LNCaP clone FGC (cell line): Measurements from ENCODE around the gene CD58.

Source experiments
- DNase-seq: peaks from one replicate; pipeline ENCODE4 v3.0.0-alpha.2; 2011; ENCODE audit warnings: low read depth
- H3K4me3 ChIP-seq: 2 replicates; pipeline ENCODE4 v1.5.1; 2011; ENCODE audit warnings: mild to moderate bottlenecking, low read depth, low read length, control low read depth
- CTCF ChIP-seq: IDR thresholded peaks from 2 replicates; pipeline ENCODE4 v1.5.1; 2012; ENCODE audit warnings: mild to moderate bottlenecking; ENCODE audit not compliant: control insufficient read depth, insufficient read depth; ENCODE audit errors: extremely low read depth

Gene CD58

DNA sequence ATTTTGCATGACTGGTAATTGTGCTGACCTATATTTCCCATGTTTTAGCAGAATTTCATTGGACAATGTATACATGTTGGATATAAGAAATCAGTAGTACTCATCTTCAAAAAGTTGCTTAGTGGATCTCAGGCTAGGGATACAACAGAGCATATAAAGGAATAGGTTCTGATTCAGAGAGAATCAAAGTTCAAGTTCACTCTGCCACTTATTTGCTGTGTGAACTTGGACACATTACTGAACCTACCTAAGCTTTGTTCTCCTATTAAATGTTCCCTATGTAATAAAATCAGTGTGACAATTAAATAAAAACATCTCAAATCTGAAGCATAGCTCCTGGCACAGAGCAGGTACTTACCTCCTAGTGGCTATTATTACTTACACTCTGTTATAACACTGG lies 9.3 kb downstream of the CD58 start:
- H3K4me3 ChIP-seq, result no peak overlapping the region
- no peak for DNase-seq
- no peak for TF ChIP-seq CTCF

GRCh38 chr1:116560704-116561490 lies 9.9 kb downstream of the CD58 start:
- no peak for TF ChIP-seq CTCF
- no peak for DNase-seq
- no peak overlapping the region for H3K4me3 ChIP-seq

DNA sequence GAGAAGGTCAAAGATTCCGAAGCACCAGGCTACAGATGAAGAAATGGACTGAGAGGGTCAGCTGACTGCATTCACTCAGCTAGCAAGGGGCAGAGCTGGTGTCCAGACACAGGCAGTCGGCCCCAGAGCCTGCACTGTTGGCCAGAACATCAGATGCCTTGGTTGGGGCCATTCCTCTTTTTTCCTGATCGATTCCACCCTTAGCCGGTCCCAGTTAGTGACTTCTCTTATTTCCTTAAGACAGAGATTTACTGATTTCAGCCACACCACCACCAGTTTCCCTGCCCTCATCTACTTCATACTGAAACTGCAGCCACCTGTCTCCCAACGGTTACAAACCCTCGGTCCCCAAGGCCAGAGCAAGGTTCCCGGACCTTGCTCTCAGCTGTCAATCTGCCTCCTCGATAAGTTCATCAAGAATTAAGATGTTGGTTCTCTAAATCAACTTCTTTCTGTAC lies 11.5 kb downstream of the CD58 start:
- no peak overlapping the region for H3K4me3 ChIP-seq
- no peak for DNase-seq
- TF ChIP-seq CTCF, result no peak

- H3K4me3 ChIP-seq, result no peak overlapping the region
- TF ChIP-seq CTCF, result no peak
Measured at GRCh38 chr1:116558571-116558970, 12.3 kb downstream of the CD58 start.

DNA sequence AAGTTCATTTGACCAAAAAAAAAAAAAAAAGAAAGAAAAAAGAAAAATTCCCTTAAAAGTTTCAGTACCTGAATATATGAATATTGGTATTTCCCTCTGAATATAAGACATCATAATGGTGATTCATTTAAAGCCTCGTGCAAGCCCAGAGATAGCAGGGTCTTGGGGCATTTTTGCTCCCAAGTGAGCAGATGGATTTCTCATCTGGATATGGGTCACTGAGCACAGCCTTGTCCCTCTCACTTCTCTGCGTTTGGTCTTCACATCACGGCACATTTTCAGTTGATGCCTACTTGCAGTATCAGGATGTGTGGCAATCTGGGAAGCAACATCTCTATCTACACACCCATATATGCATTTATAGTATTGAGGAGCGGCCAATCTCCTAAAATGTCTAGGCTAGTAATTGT lies 12.7 kb downstream of the CD58 start:
- DNase-seq, result no peak
- no peak overlapping the region for H3K4me3 ChIP-seq
- TF ChIP-seq CTCF, result no peak

More at GRCh38 chr1:116558571-116558970, 12.3 kb downstream of the CD58 start:
- no peak for DNase-seq

DNA sequence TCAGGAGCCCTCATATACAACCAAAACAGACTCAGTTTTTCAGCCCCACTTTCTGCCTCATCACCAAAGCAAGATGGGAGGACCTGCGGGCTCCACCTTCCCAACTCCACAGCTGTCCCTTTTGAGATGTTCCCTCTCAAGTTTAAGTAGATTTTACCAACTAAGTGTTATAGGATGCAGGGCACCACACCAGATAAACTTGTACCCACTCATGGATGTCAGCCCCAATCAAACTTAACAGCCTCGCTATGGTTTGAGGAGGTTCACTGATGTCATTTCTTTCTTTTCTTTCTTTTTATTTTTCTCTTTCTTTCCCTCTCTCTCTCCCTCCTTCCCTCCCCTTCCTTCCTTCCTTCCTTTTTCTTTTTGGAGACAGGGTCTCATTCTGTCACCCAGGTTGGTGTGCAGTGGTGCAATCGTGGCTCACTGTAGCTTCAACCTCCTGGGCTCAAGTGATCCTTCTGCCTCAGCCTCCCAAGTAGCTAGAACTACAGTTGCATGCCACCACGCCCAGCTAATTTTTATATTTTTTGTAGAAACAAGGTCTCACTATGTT lies 13.4 kb downstream of the CD58 start:
- TF ChIP-seq CTCF, result no peak
- no peak for DNase-seq
- H3K4me3 ChIP-seq, result no peak overlapping the region
